Osteoblast (primary cell): ENCODE measurements around the gene PDLIM1. TPM values are rescaled to one million over a fixed set of nuclear protein-coding genes. Genes with fewer than 3 reads are reported as not detected.

Experiments
- DNase-seq: peaks from one replicate; pipeline ENCODE4 v3.0.0; 2011; ENCODE audit warnings: low spot score, mixed read lengths; ENCODE audit not compliant: insufficient read length; ENCODE audit errors: missing footprints
- H2AFZ ChIP-seq: 2 replicates; pipeline ENCODE4 v1.6.0; 2011; ENCODE audit warnings: mild to moderate bottlenecking, low read length
- H3K27ac ChIP-seq: 2 replicates; pipeline ENCODE4 v1.5.1; 2011; ENCODE audit warnings: mild to moderate bottlenecking, low read depth, low read length, moderate library complexity
- H3K27me3 ChIP-seq: 2 replicates; pipeline ENCODE4 v1.6.0; 2012; ENCODE audit warnings: mild to moderate bottlenecking, control low read depth, inconsistent platforms, low read length, moderate library complexity; ENCODE audit not compliant: insufficient read depth
- H3K36me3 ChIP-seq: 2 replicates; pipeline ENCODE4 v1.5.1; 2011; ENCODE audit warnings: mild to moderate bottlenecking, low read length, control low read depth, moderate library complexity; ENCODE audit not compliant: insufficient read depth
- H3K4me1 ChIP-seq: 2 replicates; pipeline ENCODE4 v1.5.1; 2011; ENCODE audit warnings: mild to moderate bottlenecking, low read length, control low read depth, moderate library complexity; ENCODE audit not compliant: insufficient read depth
- H3K4me2 ChIP-seq: 2 replicates; pipeline ENCODE4 v1.6.0; 2011; ENCODE audit warnings: mild to moderate bottlenecking, low read length; ENCODE audit not compliant: insufficient read depth
- H3K4me3 ChIP-seq: fragments of 200-600 bp; sonication (generic); 3 replicates; pipeline ENCODE4 v1.5.1; 2012; ENCODE audit warnings: mild to moderate bottlenecking, low read length, inconsistent platforms; ENCODE audit not compliant: insufficient read depth
- H3K79me2 ChIP-seq: 2 replicates; pipeline ENCODE4 v1.6.0; 2012; ENCODE audit warnings: mild to moderate bottlenecking, low read length, control low read depth, inconsistent platforms; ENCODE audit not compliant: insufficient read depth
- H3K9me3 ChIP-seq: 2 replicates; pipeline ENCODE4 v1.5.1; 2011; ENCODE audit warnings: low read depth, low read length, control low read depth
- H4K20me1 ChIP-seq: 2 replicates; pipeline ENCODE4 v1.6.0; 2012; ENCODE audit warnings: mild to moderate bottlenecking, low read length, control low read depth; ENCODE audit not compliant: insufficient read depth
- CTCF ChIP-seq: IDR thresholded peaks from 2 replicates; pipeline ENCODE4 v1.5.1; 2011; ENCODE audit warnings: mild to moderate bottlenecking, low read depth, low read length, moderate library complexity; ENCODE audit errors: extremely low read depth
- total RNA-seq: library from RNA; depleted of rRNA; stranded (reverse); fragments of >200 nt; gene quantifications from 2 replicates; pipeline ENCODE4 v1.2.3, GENCODE V29; 2012

Gene PDLIM1
- total RNA-seq, 1 donor, result 26.1 TPM

- Histone ChIP-seq H3K79me2 (no peaks in the 10 kb centered on the region), H4K20me1 (no peaks in the 10 kb centered on the region), H3K4me2 (no peak within 1 kb of the TSS), H3K27me3 (no peaks in the 10 kb centered on the region), H3K4me3 (no peak within 1 kb of the TSS), H3K9me3 (no peaks in the 10 kb centered on the region), H3K4me1 (no peaks in the 10 kb centered on the region), H3K36me3 (no peaks in the 10 kb centered on the region), H3K27ac (no peak within 1 kb of the TSS), H2AFZ (no peak within 1 kb of the TSS)
- no peak for DNase-seq
- no peak for TF ChIP-seq CTCF
Observed at GRCh38 chr10:95193944-95194343, 96.9 kb downstream of the PDLIM1 start, which contains the start of gene ACSM6. Gene ACSM6 (plus strand): TSS chr10:95194238. CDS start chr10:95194486, 248 bp downstream.

GRCh38 chr10:95188593-95188992 is 102.2 kb downstream of the PDLIM1 start:
- H4K20me1 ChIP-seq, result no peaks in the 10 kb centered on the region
- no peaks in the 10 kb centered on the region for H3K36me3 ChIP-seq
- H3K4me2 ChIP-seq, result no peak overlapping the region
- no peaks in the 10 kb centered on the region for H3K79me2 ChIP-seq
- no peaks in the 10 kb centered on the region for H3K4me1 ChIP-seq
- H3K27ac ChIP-seq, result no peak overlapping the region
- no peak overlapping the region for H3K4me3 ChIP-seq
- no peak for DNase-seq
- H3K27me3 ChIP-seq, result peaks cover 5% of the 10 kb centered on the region
- H2AFZ ChIP-seq, result no peak overlapping the region
- H3K9me3 ChIP-seq, result no peaks in the 10 kb centered on the region
- no peak for TF ChIP-seq CTCF

GRCh38 chr10:95187617-95188016 is 103.2 kb downstream of the PDLIM1 start:
- Histone ChIP-seq H3K9me3 (no peaks in the 10 kb centered on the region), H2AFZ (no peak overlapping the region), H3K4me2 (no peak overlapping the region), H3K27me3 (peaks cover 5% of the 10 kb centered on the region), H4K20me1 (no peaks in the 10 kb centered on the region), H3K79me2 (no peaks in the 10 kb centered on the region), H3K36me3 (no peaks in the 10 kb centered on the region), H3K4me3 (no peak overlapping the region), H3K27ac (no peak overlapping the region), H3K4me1 (peaks cover 4% of the 10 kb centered on the region)
- DNase-seq, result no peak
- no peak for TF ChIP-seq CTCF

Other genes with a start within 250 kb of the PDLIM1 start
- gene CYP2C8, start 221.5 kb downstream of the PDLIM1 start, total RNA-seq, result under 0.01 and 0.29 TPM in 2 replicates
- gene ACSM6, start 96.8 kb downstream of the PDLIM1 start, total RNA-seq, result not detected in 2 replicates